Esophagus (tissue), 2 donors: ENCODE results near the gene SEMA3D. TPM values are rescaled to one million over a fixed set of nuclear protein-coding genes. Genes with fewer than 3 reads are reported as not detected.

Experiments
- H3K27ac ChIP-seq, 2 donors: one replicate each; pipeline ENCODE4 v1.5.1; 2013; ENCODE audit warnings: low read depth in 2 of 2, mild to moderate bottlenecking in 2 of 2, inconsistent platforms in 1 of 2, low read length in 1 of 2, moderate library complexity in 1 of 2
- H3K27me3 ChIP-seq, 2 donors: one replicate each; pipeline ENCODE4 v1.6.1; 2013; ENCODE audit warnings: low read length in 2 of 2, control low read depth in 1 of 2, mild to moderate bottlenecking in 1 of 2; ENCODE audit not compliant: insufficient read depth in 2 of 2, control insufficient read depth in 1 of 2
- H3K36me3 ChIP-seq, 2 donors: one replicate each; pipeline ENCODE4 v1.6.1; 2013; ENCODE audit warnings: low read length in 1 of 2; ENCODE audit not compliant: control insufficient read depth in 2 of 2, insufficient read depth in 2 of 2
- H3K4me1 ChIP-seq, 2 donors: one replicate each; pipeline ENCODE4 v1.6.1; 2013; ENCODE audit warnings: low read length in 1 of 2; ENCODE audit not compliant: control insufficient read depth in 2 of 2, insufficient read depth in 2 of 2
- H3K4me3 ChIP-seq, 2 donors: one replicate each; pipeline ENCODE4 v1.5.1; 2013; ENCODE audit warnings: low read length in 2 of 2, mild to moderate bottlenecking in 2 of 2, low read depth in 1 of 2, moderate library complexity in 1 of 2
- H3K9me3 ChIP-seq, 2 donors: one replicate each; pipeline ENCODE4 v1.6.1; 2013; ENCODE audit warnings: mild to moderate bottlenecking in 2 of 2, low read depth in 1 of 2, low read length in 1 of 2, moderate library complexity in 1 of 2; ENCODE audit not compliant: control insufficient read depth in 2 of 2, insufficient read depth in 1 of 2
- WGBS, 2 donors: extraction: QIAGEN DNeasy Blood & Tissue Kit; methylation state at CpG; one replicate each; pipeline ENCODE4 v1.1.7; 2013; 5-methylcytosine and 5-hydroxymethylcytosine counted together
- polyA plus RNA-seq, 2 donors: library from polyadenylated mRNA; stranded (reverse); fragments of 200-250 nt; gene quantifications; one replicate each; pipeline ENCODE4 v1.2.3, GENCODE V29; 2013
- donor health status: healthy with polysubstance abuse.
- donor health status: Bipolar disorder and iron deficiency.

Gene SEMA3D
- polyA plus RNA-seq, 2 donors: 0.04 to 0.08 TPM

DNA sequence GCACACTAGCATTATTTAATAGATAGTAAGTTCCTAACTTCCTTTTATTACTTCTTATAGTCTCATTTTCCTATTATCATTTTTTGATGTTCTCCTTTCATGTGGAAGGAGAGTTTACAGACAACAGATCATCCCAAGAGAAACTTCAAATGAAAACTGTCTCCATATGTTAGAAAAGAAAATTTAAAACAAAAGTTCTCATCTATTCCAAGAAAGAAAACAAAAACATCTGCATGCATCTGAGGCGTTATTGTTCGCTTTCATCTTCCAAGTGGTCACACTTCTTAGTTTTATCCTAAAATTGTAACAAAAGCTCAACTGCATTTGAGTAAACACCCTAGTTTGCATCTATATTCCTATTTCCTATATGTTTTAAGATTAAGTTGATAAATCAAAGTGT is 126.2 kb downstream of the SEMA3D start:
- Histone ChIP-seq H3K27me3 (no peaks in the 10 kb centered on the region), H3K36me3 (no peaks in the 10 kb centered on the region), H3K27ac (no peak overlapping the region), H3K9me3 (no peaks in the 10 kb centered on the region), H3K4me3 (no peak overlapping the region), H3K4me1 (no peaks in the 10 kb centered on the region)
- WGBS, 2 donors: 88 to 93% methylated on average over 2 of the region's 2 CpGs

DNA sequence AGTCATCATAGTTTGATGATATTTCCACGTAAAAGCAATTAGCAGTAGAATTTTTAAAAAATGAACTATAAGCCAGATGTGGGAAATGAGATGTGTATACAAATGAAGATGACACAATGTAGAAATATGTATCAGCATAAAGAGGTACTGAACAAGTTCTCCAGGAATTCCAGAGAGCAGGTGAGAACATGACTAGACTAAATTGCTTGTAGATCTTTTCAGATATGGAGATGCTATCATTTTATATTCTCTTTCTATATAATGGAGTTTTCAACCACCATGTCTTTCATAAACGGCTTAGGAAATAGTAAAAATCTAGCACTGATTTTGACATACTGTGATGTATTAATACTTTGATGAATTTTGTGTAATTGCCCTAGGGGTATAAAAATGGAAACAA is 130.9 kb downstream of the SEMA3D start:
- no peaks in the 10 kb centered on the region for H3K36me3 ChIP-seq
- no peaks in the 10 kb centered on the region for H3K4me1 ChIP-seq
- H3K9me3 ChIP-seq: no peaks in the 10 kb centered on the region
- no peaks in the 10 kb centered on the region for H3K27me3 ChIP-seq
- no peak overlapping the region for H3K4me3 ChIP-seq
- 58 to 61% methylated on average over 2 of the region's 2 CpGs for WGBS, 2 donors
- H3K27ac ChIP-seq: no peak overlapping the region

DNA sequence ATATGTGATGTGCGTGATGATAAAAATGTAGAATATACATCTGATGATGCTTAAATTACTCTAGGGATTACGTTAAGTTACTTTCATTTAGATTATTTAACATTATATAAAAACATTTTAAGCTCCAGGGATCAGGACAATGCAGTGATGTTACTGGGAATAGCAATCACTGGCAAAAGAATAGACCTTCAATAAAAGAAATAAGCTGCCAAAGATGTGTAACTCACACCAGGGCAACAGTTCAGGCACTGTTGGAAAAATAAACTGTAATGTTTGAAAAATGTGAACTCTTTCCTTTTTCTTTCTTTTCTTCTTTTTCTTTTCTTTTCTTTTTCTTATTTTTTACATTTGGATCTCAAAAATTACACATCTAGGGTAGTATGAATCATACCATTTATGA is 131.7 kb downstream of the SEMA3D start:
- WGBS, 2 donors: 73 to 84% methylated on average over 2 of the region's 2 CpGs
- no peak overlapping the region for H3K4me3 ChIP-seq

DNA sequence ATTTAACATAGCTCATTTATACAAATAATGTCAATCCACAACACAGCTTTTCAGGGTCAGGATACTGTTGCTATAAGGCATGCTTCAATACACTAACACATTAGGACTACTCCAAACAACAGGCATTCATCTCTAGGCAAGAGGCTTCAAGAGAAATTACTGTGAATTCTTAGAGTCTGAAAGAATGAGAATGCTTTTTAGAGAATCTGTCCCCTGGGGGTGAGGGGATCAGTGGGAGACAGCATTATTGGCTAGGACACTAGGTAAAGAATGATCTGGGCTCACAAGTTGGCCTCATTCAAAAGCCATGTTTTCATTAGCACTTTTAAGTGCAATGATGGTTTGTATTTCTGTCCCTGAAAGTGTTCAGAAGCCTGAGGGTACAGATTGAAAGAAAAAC is 132.6 kb downstream of the SEMA3D start:
- Histone ChIP-seq H3K27ac (no peak overlapping the region), H3K27me3 (no peaks in the 10 kb centered on the region), H3K9me3 (no peaks in the 10 kb centered on the region)

More for the DNA sequence above, 131.7 kb downstream of the SEMA3D start:
- Histone ChIP-seq H3K36me3 (no peaks in the 10 kb centered on the region), H3K27ac (no peak overlapping the region), H3K27me3 (no peaks in the 10 kb centered on the region), H3K4me1 (no peaks in the 10 kb centered on the region), H3K9me3 (no peaks in the 10 kb centered on the region)

DNA sequence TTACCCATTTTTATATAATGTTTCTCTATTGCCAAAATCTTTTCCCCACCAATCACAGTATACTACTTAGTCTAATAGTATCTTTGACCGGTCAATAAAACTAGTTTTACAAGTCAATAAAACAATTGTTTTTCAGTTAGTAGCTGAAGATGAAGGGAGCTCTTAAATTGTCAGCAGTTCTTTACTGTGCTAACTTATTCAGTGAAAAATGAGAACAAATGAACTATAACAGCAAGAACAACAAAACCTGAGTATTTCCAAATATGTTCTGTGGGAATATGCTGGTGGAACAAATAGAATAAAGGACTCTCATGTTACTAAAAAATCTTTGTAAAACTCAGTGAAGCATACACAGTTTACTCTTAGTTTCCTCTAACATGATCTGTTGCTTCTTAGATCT is 134.0 kb downstream of the SEMA3D start:
- no peaks in the 10 kb centered on the region for H3K9me3 ChIP-seq
- no peaks in the 10 kb centered on the region for H3K36me3 ChIP-seq
- no peak overlapping the region for H3K4me3 ChIP-seq
- no peaks in the 10 kb centered on the region for H3K27me3 ChIP-seq
- H3K4me1 ChIP-seq: no peaks in the 10 kb centered on the region
- 84 to 91% methylated on average over 1 of the region's 1 CpG for WGBS, 2 donors
- H3K27ac ChIP-seq: no peak overlapping the region

More for the DNA sequence above, 132.6 kb downstream of the SEMA3D start:
- Histone ChIP-seq H3K4me1 (no peaks in the 10 kb centered on the region), H3K36me3 (no peaks in the 10 kb centered on the region), H3K4me3 (no peak overlapping the region)

DNA sequence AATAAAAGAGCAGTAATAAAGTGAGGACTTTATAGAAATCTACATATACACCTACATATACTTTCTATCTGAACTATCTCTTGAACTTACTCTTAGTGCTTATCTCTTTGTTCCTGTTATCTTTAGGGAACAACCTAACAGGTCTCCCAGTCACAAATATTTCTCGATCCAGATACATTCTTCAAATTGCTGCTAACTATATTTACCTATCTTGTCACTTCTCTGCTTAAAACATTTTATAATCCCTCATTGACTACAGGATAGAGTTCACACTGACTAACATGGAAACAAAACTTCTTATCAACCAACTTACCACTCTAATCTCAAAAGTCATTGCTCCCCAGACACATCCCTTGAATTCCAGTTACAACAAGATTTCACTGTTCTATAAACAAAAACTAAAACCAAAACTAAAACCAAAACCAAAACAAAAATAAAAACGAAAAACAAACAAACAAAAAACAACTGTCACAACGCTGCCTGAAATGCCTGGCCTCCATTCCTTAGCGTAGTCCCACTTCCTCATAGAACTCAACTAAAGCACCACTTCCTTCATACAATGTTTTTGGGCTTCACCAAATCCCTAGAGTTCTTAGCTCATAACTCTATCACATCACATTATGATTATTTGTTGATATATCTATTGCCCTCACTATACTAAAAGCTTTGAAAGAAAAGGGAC is 134.7 kb downstream of the SEMA3D start:
- Histone ChIP-seq H3K4me3 (no peak overlapping the region), H3K9me3 (no peaks in the 10 kb centered on the region)
- WGBS, 2 donors: 84% methylated on average over 4 of the region's 4 CpGs

DNA sequence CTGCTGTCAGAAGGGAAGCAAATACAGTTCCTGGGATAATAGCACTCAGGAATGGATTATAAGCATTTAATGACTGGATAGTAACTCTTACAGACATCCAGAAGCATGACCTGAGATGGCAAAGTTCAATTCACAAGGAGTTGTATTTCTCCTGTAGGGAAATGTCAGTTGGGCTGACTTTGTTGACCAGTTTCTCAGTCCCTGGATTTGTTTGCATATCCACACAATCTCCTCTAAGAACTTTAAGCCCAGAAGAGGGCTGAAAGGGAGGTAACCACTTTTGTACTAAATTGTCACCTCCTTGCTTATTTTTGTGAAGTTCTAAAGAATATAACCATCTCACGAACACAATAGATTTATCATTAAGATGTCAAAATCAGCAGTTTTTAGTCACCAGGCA is 140.3 kb downstream of the SEMA3D start:
- H3K27ac ChIP-seq: no peak overlapping the region
- H3K36me3 ChIP-seq: no peaks in the 10 kb centered on the region
- H3K4me3 ChIP-seq: no peak overlapping the region
- 87 to 94% methylated on average over 1 of the region's 1 CpG for WGBS, 2 donors
- H3K4me1 ChIP-seq: no peaks in the 10 kb centered on the region
- no peaks in the 10 kb centered on the region for H3K27me3 ChIP-seq
- no peaks in the 10 kb centered on the region for H3K9me3 ChIP-seq

More for the DNA sequence above, 134.7 kb downstream of the SEMA3D start:
- no peak overlapping the region for H3K27ac ChIP-seq
- no peaks in the 10 kb centered on the region for H3K36me3 ChIP-seq
- H3K4me1 ChIP-seq: no peaks in the 10 kb centered on the region
- H3K27me3 ChIP-seq: no peaks in the 10 kb centered on the region

DNA sequence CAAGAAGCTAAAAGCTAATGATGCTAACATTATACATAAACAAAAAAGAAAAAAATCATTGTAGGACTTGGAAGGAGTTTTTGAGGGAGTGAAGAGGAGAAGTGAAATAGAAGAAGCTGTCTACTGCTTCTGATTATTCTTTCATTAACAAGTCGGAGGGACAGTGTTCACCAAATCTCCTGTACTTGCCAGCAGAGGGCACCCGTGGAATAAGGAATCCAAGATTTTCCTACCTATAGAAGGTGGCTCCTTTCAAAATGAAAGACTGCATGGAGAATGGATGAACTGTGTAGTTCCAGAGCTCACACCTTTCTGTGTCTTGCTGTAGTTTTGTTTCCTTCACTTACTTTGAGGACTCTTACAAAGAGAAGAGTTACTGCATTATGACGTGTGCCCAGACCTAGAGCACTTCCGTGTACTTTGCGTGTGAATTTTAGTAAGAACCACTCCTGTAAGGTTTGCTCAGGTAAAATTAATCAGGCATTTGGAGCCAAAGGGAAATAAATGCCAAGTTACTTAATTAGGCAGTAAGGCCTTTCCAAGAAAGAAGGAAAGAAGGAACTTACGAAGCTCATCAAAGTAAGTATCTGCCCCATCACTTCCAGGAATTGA is 145.1 kb downstream of the SEMA3D start:
- no peaks in the 10 kb centered on the region for H3K9me3 ChIP-seq
- 50 to 54% methylated on average over 6 of the region's 6 CpGs for whole genome bisulfite sequencing, 2 donors
- no peak overlapping the region for H3K4me3 ChIP-seq
- H3K4me1 ChIP-seq: no peaks in the 10 kb centered on the region
- no peak overlapping the region for H3K27ac ChIP-seq
- H3K36me3 ChIP-seq: no peaks in the 10 kb centered on the region
- H3K27me3 ChIP-seq: no peaks in the 10 kb centered on the region

DNA sequence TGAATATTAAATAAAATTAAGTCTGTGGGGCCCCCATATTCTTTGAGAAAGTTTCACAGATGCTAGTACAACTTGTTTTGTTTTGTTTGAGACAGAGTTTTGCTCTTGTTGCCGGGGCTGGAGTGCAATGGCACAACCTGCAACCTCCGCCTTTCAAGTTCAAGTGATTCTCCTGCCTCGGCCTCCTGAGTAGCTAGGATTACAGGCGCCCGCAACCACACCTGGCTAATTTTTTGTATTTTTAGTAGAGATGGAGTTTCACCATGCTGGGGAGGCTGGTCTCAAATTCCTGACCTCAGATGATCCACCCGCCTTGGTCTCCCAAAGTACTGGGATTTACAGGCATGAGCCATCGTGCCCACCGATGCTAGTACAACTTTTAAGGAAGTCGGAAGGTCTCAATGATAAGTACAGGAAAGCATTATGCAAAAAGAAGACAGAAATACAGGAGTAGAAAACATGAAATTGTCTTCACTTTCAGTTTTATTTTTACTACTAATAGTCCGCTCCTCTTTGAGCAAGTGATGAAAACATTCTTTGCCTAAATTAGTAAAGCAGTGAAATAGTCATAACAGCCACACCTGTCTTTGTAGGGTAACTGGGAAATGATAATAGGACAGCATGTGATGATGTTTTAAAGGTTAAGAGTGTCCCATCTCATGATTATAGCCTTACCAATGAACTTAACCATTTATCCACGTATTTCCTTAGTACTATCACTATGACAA is 147.5 kb downstream of the SEMA3D start:
- no peaks in the 10 kb centered on the region for H3K36me3 ChIP-seq
- H3K9me3 ChIP-seq: no peaks in the 10 kb centered on the region
- no peak overlapping the region for H3K4me3 ChIP-seq
- WGBS, 2 donors: 80 to 87% methylated on average over 11 of the region's 11 CpGs
- H3K27me3 ChIP-seq: no peaks in the 10 kb centered on the region
- H3K27ac ChIP-seq: no peak overlapping the region
- no peaks in the 10 kb centered on the region for H3K4me1 ChIP-seq
